Lung (tissue), 12 donors: ENCODE measurements around the gene LCN1. TPM values are rescaled to one million over a fixed set of nuclear protein-coding genes. Genes with fewer than 3 reads are reported as not detected.

Experiments
- ATAC-seq: fragments of 200-7000 bp; cut with Tn5 transposase; one replicate; pipeline ENCODE4 v1.9.1; 2020; ENCODE audit warnings: moderate number of reproducible peaks; ENCODE audit not compliant: insufficient read depth, low FRiP score
- DNase-seq, 3 donors: peaks; one replicate each; pipeline ENCODE4 v3.0.0-alpha.2; 2013 to 2017
- H3K27ac ChIP-seq, 2 donors: one replicate each; pipeline ENCODE4 v1.5.1; 2013; ENCODE audit warnings: mild to moderate bottlenecking in 2 of 2, moderate library complexity in 2 of 2, control low read depth in 1 of 2, inconsistent platforms in 1 of 2, low read depth in 1 of 2, low read length in 1 of 2
- H3K27me3 ChIP-seq, 3 donors: one replicate each; pipeline ENCODE4 v1.5.1; 2013; ENCODE audit warnings: low read length in 2 of 3; ENCODE audit not compliant: control insufficient read depth in 3 of 3, insufficient read depth in 3 of 3
- H3K36me3 ChIP-seq, 4 donors: one replicate each; pipeline ENCODE4 v1.5.1; 2013; ENCODE audit warnings: low read length in 4 of 4, mild to moderate bottlenecking in 1 of 4, moderate library complexity in 1 of 4; ENCODE audit not compliant: control insufficient read depth in 4 of 4, insufficient read depth in 4 of 4
- H3K4me1 ChIP-seq, 5 donors: one replicate each; pipeline ENCODE4 v1.5.1; 2013; ENCODE audit warnings: low read length in 5 of 5, mild to moderate bottlenecking in 2 of 5, moderate library complexity in 1 of 5; ENCODE audit not compliant: control insufficient read depth in 5 of 5, insufficient read depth in 5 of 5
- H3K4me3 ChIP-seq: one replicate; pipeline ENCODE4 v1.5.1; 2013; ENCODE audit warnings: mild to moderate bottlenecking, control low read depth, moderate library complexity
- H3K9ac ChIP-seq, 2 donors: one replicate each; pipeline ENCODE4 v1.5.1; 2013; ENCODE audit warnings: low read length in 2 of 2, control low read depth in 1 of 2; ENCODE audit not compliant: insufficient read depth in 1 of 2
- H3K9me3 ChIP-seq, 4 donors: one replicate each; pipeline ENCODE4 v1.5.1; 2013; ENCODE audit warnings: low read length in 3 of 4, mild to moderate bottlenecking in 1 of 4, moderate library complexity in 1 of 4; ENCODE audit not compliant: control insufficient read depth in 4 of 4, insufficient read depth in 3 of 4
- WGBS, 2 donors: extraction: QIAGEN DNeasy Blood & Tissue Kit; methylation state at CpG; one replicate each; pipeline ENCODE4 v1.1.7; 2013; 5-methylcytosine and 5-hydroxymethylcytosine counted together
- polyA plus RNA-seq, 2 donors: library from polyadenylated mRNA; stranded (reverse); fragments of 200-250 nt; gene quantifications; one replicate each; pipeline ENCODE4 v1.2.1, GENCODE V29; 2013
- total RNA-seq, 2 donors: library from RNA; depleted of rRNA in 1 of 2; stranded (reverse); fragments of >200 nt in 1 of 2; gene quantifications; one replicate each; pipeline ENCODE4 v1.2.1, GENCODE V29; 2014 to 2021
- TF ChIP-seq, protein P1 (sequence below): IDR thresholded peaks from 2 replicates; pipeline ENCODE4 v1.5.1; 2012; ENCODE audit warnings: mild to moderate bottlenecking; ENCODE audit errors: control extremely low read depth, extremely low read depth
- donor health status: control.
- donor health status: control.
- donor health status: Bipolar disorder and iron deficiency.
- donor health status: healthy.
- donor health status: DM: yes; HTN: yes; CAD: no.

LCN1 gene
- total and polyA plus RNA-seq, 4 donors = not detected

DNA sequence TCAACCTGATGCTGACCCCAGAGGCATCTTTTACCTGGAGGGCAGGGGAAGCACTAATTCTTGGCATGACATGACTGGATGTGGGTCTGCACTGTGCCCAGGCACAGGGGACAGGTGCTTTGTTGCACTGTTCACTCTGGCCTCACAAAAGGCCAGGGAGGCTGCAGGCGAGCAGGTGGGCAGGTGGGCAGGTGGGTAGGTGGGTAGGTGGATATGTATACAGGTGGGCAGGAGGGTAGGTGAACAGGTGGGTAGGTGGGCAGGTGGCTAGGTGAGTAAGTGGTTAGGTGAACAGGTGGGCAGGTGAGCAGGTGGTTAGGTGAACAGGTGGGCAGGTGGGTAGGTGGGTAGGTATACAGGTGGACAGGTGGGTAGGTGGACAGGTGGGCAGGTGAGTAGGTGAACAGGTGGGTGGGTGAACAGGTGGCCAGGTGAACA, 41.8 kb downstream of the LCN1 start:
- Histone ChIP-seq H3K27me3 (no peaks in the 10 kb centered on the region), H3K9me3 (peaks cover 0 to 5% (median 0%) of the 10 kb centered on the region in 4 donors), H3K27ac (no peak overlapping the region), H3K4me3 (no peak overlapping the region), H3K4me1 (no peaks in the 10 kb centered on the region), H3K9ac (no peak overlapping the region), H3K36me3 (no peaks in the 10 kb centered on the region)
- ATAC-seq = no peak
- DNase-seq = no peak
- WGBS, 2 donors = 80 to 94% methylated on average over 1 of the region's 1 CpG
- TF ChIP-seq, protein P1, sequence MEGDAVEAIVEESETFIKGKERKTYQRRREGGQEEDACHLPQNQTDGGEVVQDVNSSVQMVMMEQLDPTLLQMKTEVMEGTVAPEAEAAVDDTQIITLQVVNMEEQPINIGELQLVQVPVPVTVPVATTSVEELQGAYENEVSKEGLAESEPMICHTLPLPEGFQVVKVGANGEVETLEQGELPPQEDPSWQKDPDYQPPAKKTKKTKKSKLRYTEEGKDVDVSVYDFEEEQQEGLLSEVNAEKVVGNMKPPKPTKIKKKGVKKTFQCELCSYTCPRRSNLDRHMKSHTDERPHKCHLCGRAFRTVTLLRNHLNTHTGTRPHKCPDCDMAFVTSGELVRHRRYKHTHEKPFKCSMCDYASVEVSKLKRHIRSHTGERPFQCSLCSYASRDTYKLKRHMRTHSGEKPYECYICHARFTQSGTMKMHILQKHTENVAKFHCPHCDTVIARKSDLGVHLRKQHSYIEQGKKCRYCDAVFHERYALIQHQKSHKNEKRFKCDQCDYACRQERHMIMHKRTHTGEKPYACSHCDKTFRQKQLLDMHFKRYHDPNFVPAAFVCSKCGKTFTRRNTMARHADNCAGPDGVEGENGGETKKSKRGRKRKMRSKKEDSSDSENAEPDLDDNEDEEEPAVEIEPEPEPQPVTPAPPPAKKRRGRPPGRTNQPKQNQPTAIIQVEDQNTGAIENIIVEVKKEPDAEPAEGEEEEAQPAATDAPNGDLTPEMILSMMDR = no peak

DNA sequence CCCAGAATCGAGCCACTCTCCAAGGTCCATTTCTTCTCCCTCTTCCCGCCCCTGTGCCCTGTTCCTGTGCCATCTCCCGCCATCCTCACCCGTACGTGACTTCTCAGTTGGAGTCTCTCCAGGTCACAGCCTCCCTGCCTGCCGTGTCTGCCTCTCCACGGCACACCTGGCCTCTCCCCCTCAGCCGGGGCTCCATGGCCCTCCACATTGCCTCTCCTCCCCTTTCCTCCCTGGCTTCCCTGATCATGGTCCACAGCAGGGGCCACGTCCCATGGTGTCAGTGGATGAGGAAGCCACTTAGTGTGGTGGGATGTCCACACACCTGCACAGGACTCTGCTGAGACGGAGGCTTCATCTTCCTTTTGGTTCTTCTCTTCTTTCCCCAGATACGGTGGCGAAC, 42.6 kb downstream of the LCN1 start:
- Histone ChIP-seq H3K4me1 (no peaks in the 10 kb centered on the region), H3K9me3 (peaks cover 0 to 7% (median 0%) of the 10 kb centered on the region in 4 donors), H3K9ac (no peak overlapping the region), H3K36me3 (no peaks in the 10 kb centered on the region), H3K27ac (no peak overlapping the region), H3K27me3 (no peaks in the 10 kb centered on the region), H3K4me3 (no peak overlapping the region)
- DNase-seq = no peak
- TF ChIP-seq, protein P1 = no peak
- ATAC-seq = no peak
- 71 to 81% methylated on average over 12 of the region's 12 CpGs for WGBS, 2 donors

DNA sequence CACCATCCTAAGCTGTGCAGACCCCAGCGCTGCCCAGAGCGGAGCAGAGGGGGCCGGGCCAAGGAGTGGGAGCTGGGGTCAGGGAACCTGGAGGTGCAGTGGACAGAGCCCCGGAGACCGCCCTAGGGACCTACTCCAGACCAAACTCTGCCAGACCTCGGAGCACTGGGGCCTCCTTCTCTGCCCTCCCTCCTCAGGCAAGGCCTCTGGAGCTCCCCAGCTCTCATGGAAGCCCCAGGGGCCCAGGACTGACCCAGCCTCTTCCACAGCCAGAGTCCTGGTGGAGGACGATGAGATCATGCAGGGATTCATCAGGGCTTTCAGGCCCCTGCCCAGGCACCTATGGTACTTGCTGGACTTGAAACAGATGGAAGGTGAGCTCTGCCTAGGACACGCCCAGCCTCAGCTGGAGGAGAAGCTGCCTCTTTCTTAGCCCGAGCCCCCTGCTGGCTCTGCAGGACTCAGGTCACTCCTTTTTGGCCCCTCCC, 43.9 kb downstream of the LCN1 start:
- 76% methylated on average over 9 of the region's 9 CpGs for WGBS, 2 donors
- peaks cover 0 to 7% (median 2%) of the 10 kb centered on the region in 4 donors for H3K9me3 ChIP-seq
- no peak overlapping the region for H3K27ac ChIP-seq
- no peak overlapping the region for H3K9ac ChIP-seq
- H3K27me3 ChIP-seq = no peaks in the 10 kb centered on the region
- H3K4me3 ChIP-seq = no peak overlapping the region
- ATAC-seq (no peak), DNase-seq (no peak)
- no peaks in the 10 kb centered on the region for H3K4me1 ChIP-seq
- H3K36me3 ChIP-seq = no peaks in the 10 kb centered on the region
- TF ChIP-seq, protein P1 = no peak

DNA sequence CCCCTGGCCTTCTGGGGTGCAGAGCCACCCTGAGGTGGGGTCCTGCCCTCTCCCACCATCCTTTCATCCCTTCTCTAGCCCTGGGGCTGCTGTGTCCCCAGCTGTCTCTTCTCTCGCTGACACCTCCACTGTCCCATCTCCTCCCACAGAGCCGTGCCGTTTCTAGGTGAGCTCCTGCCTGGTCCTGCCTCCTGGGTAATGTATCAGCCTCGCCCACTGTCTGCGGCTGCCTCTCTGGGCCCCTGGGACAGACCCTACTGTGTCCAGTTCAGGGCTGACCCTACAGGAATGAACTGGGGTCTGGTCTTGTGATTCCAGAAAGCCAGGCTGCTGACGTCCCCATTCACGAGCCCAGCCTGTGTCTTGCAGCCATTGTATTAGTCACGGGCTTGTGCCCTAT, 44.4 kb downstream of the LCN1 start:
- no peaks in the 10 kb centered on the region for H3K4me1 ChIP-seq
- H3K9me3 ChIP-seq = peaks cover 0 to 7% (median 3%) of the 10 kb centered on the region in 4 donors
- ATAC-seq (no peak), DNase-seq (no peak)
- no peaks in the 10 kb centered on the region for H3K27me3 ChIP-seq
- no peak overlapping the region for H3K9ac ChIP-seq
- no peak overlapping the region for H3K27ac ChIP-seq
- no peaks in the 10 kb centered on the region for H3K36me3 ChIP-seq
- TF ChIP-seq, protein P1 = no peak
- H3K4me3 ChIP-seq = no peak overlapping the region
- WGBS, 2 donors = 59 to 71% methylated on average over 8 of the region's 8 CpGs
